HepG2 (cell line): ENCODE data around the gene ANKRD40. TPM values are rescaled to one million over a fixed set of nuclear protein-coding genes. Genes with fewer than 3 reads are reported as not detected.
A peak's percentile ranks its signal among the peaks of the same experiment; 100 is the strongest.

Source experiments
- ADNP ChIP-seq: sonication (generic); formaldehyde crosslinking; IDR thresholded peaks from 2 replicates; pipeline ENCODE4 v1.4.0; 2020; ENCODE audit warnings: missing genetic modification reagents
- DNMT3B ChIP-seq: conservative IDR thresholded peaks from 2 replicates; pipeline ENCODE4 v1.6.1; 2016; ENCODE audit warnings: missing biosample characterization, control low read depth
- FLYWCH1 ChIP-seq: sonication (generic); formaldehyde crosslinking; IDR thresholded peaks from 2 replicates; pipeline ENCODE4 v1.8.1; 2023; ENCODE audit warnings: mild to moderate bottlenecking, missing genetic modification reagents
- GZF1 ChIP-seq: sonication (generic); formaldehyde crosslinking; IDR thresholded peaks from 2 replicates; pipeline ENCODE4 v1.5.1; 2020; ENCODE audit warnings: mild to moderate bottlenecking, missing genetic modification reagents
- MLX ChIP-seq: IDR thresholded peaks from 2 replicates; pipeline ENCODE4 v1.6.1; 2016
- NFE2 ChIP-seq: sonication (generic); formaldehyde crosslinking; IDR thresholded peaks from 2 replicates; pipeline ENCODE4 v1.4.0; 2020; ENCODE audit warnings: missing genetic modification reagents
- PAXIP1 ChIP-seq: sonication (generic); formaldehyde crosslinking; conservative IDR thresholded peaks from 2 replicates; pipeline ENCODE4 v1.4.0; 2020; ENCODE audit warnings: mild to moderate bottlenecking, missing genetic modification reagents, moderate library complexity
- THYN1 ChIP-seq: sonication (generic); formaldehyde crosslinking; IDR thresholded peaks from 2 replicates; pipeline ENCODE4 v1.8.1; 2023; ENCODE audit warnings: low read depth, mild to moderate bottlenecking, moderate library complexity, missing genetic modification reagents, borderline replicate concordance
- ZBTB7B ChIP-seq: sonication (generic); formaldehyde crosslinking; IDR thresholded peaks from 2 replicates; pipeline ENCODE4 v1.4.0; 2020; ENCODE audit warnings: missing genetic modification reagents
- ZNF260 ChIP-seq: sonication (generic); formaldehyde crosslinking; IDR thresholded peaks from 2 replicates; pipeline ENCODE4 v1.4.0; 2020; ENCODE audit warnings: missing genetic modification reagents, low read depth, mild to moderate bottlenecking, borderline replicate concordance
- ZNF607 ChIP-seq: sonication (generic); formaldehyde crosslinking; IDR thresholded peaks from 2 replicates; pipeline ENCODE4 v1.5.1; 2020; ENCODE audit warnings: missing genetic modification reagents, mild to moderate bottlenecking, borderline replicate concordance
- ZNF646 ChIP-seq: sonication (generic); formaldehyde crosslinking; IDR thresholded peaks from 2 replicates; pipeline ENCODE4 v1.9.0; 2021; ENCODE audit warnings: mild to moderate bottlenecking, missing genetic modification reagents
- ZNF687 ChIP-seq: sonication (generic); formaldehyde crosslinking; IDR thresholded peaks from 2 replicates; pipeline ENCODE4 v1.5.1; 2020; ENCODE audit warnings: mild to moderate bottlenecking, missing genetic modification reagents, moderate library complexity
- ZNF773 ChIP-seq: sonication (generic); formaldehyde crosslinking; IDR thresholded peaks from 2 replicates; pipeline ENCODE4 v1.4.0; 2020; ENCODE audit warnings: missing genetic modification reagents, borderline replicate concordance
- polyA plus RNA-seq, 8 experiments: library from polyadenylated mRNA; depleted of rRNA in 3 of 8; stranded (reverse) in 7 of 8; unstranded in 1 of 8; fragments of >200 nt; fragmentation: Illumina TruSeq in 4 of 8; extraction: Trizol in 4 of 8; gene quantifications; 2 replicates each; pipeline versions ENCODE4 v1.2.1 to v1.2.3, GENCODE V29; 2011 to 2016; ENCODE audit warnings: low read depth in 4 of 8, missing spikeins in 1 of 8, mixed read lengths in 1 of 8; ENCODE audit not compliant: insufficient read depth in 1 of 8
- total RNA-seq, 5 experiments: library from RNA; depleted of rRNA; stranded (reverse); fragments of >200 nt; fragmentation: Illumina TruSeq; extraction: Trizol; gene quantifications; 2 replicates each; pipeline ENCODE4 v1.2.3, GENCODE V29; 2016; ENCODE audit warnings: low read depth in 1 of 5

ANKRD40 gene
- total and polyA plus RNA-seq, 2 of the 13 experiments (the other 11 are each of a cell fraction or from before 2014, with no cell fraction given) = 35.0 to 46.4 TPM

GRCh38 chr17:50684612-50685333 is 22.9 kb downstream of the ANKRD40 start (continued):
- TF ChIP-seq ZNF687 (CRISPR knock-in tag) = peak; percentile 97
- TF ChIP-seq FLYWCH1 (CRISPR knock-in tag) = no peak
- TF ChIP-seq PAXIP1 (CRISPR knock-in tag) = peak; percentile 99
- TF ChIP-seq MLX (CRISPR knock-in tag) = peak; percentile 87; the same call in 1 of the 2 replicates
- no peak for TF ChIP-seq GZF1 (CRISPR knock-in tag)
- peak; percentile 67; the same call in 1 of the 2 replicates for TF ChIP-seq ZNF646 (CRISPR knock-in tag)
- TF ChIP-seq ZBTB7B (CRISPR knock-in tag) = peak; percentile 99
- TF ChIP-seq NFE2 (CRISPR knock-in tag) = no peak; the same call in 1 of the 2 replicates
- TF ChIP-seq THYN1 (CRISPR knock-in tag) = no peak
- peak; percentile 97 for TF ChIP-seq ZNF607
- peak; percentile 87 for TF ChIP-seq ADNP (CRISPR knock-in tag)
- 0 out of 2 replicates have a peak, but pooled peaks have one; percentile 56 for TF ChIP-seq DNMT3B
- no peak for TF ChIP-seq ZNF773 (CRISPR knock-in tag)
- TF ChIP-seq ZNF260 = no peak
